ENCODE measurements around the gene USP49.

USP49 gene

GRCh38 chr6:41937472-41937860, 42.3 kb upstream of the USP49 start:
- DNase-seq (ENCODE audit: low read depth in 1 of 2, low spot score in 1 of 2): no peak
- no peak for TF ChIP-seq JUND (IDR thresholded peaks at IDR 0.05; ENCODE audit: low read depth)
- in situ Hi-C loops (cut with HindIII; ENCODE audit: low pct_unique_long_range_greater_than_20kb, low sequenced_read_pairs): no loop called here

GRCh38 chr6:41936073-41936837, 41.1 kb upstream of the USP49 start:
- TF ChIP-seq JUND (IDR thresholded peaks at IDR 0.05; ENCODE audit: low read depth): no peak
- DNase-seq (ENCODE audit: low read depth in 1 of 2, low spot score in 1 of 2): peak; percentile 83 to 90
- in situ Hi-C loops (cut with HindIII; ENCODE audit: low pct_unique_long_range_greater_than_20kb, low sequenced_read_pairs): no loop called here

- DNase-seq (ENCODE audit: low read depth in 1 of 2, low spot score in 1 of 2): no peak
- TF ChIP-seq JUND (IDR thresholded peaks at IDR 0.05; ENCODE audit: low read depth): no peak
- in situ Hi-C loops (cut with HindIII; ENCODE audit: low pct_unique_long_range_greater_than_20kb, low sequenced_read_pairs): no loop called here
These were observed 40.5 kb upstream of the USP49 start for GRCh38 chr6:41935685-41936072.

GRCh38 chr6:41935193-41935574, 40.0 kb upstream of the USP49 start:
- in situ Hi-C loops (cut with HindIII; ENCODE audit: low pct_unique_long_range_greater_than_20kb, low sequenced_read_pairs): no loop called here
- no peak for TF ChIP-seq JUND (IDR thresholded peaks at IDR 0.05; ENCODE audit: low read depth)
- no peak for DNase-seq (ENCODE audit: low read depth in 1 of 2, low spot score in 1 of 2)

GRCh38 chr6:41934278-41935192, 39.4 kb upstream of the USP49 start:
- in situ Hi-C loops (cut with HindIII; ENCODE audit: low pct_unique_long_range_greater_than_20kb, low sequenced_read_pairs): no loop called here
- peak in 1 of 2 experiments; percentile 39 for DNase-seq (ENCODE audit: low read depth in 1 of 2, low spot score in 1 of 2)
- TF ChIP-seq JUND (IDR thresholded peaks at IDR 0.05; ENCODE audit: low read depth): no peak

GRCh38 chr6:41932378-41932777, 37.2 kb upstream of the USP49 start:
- in situ Hi-C loops (cut with HindIII; ENCODE audit: low pct_unique_long_range_greater_than_20kb, low sequenced_read_pairs): no loop called here
- no peak for DNase-seq (ENCODE audit: low read depth in 1 of 2, low spot score in 1 of 2)
- no peak for TF ChIP-seq JUND (IDR thresholded peaks at IDR 0.05; ENCODE audit: low read depth)

GRCh38 chr6:41931792-41932191, 36.6 kb upstream of the USP49 start:
- TF ChIP-seq JUND (IDR thresholded peaks at IDR 0.05; ENCODE audit: low read depth): no peak
- DNase-seq (ENCODE audit: low read depth in 1 of 2, low spot score in 1 of 2): no peak
- in situ Hi-C loops (cut with HindIII; ENCODE audit: low pct_unique_long_range_greater_than_20kb, low sequenced_read_pairs): no loop called here

- DNase-seq (ENCODE audit: low read depth in 1 of 2, low spot score in 1 of 2): no peak
- no peak for TF ChIP-seq JUND (IDR thresholded peaks at IDR 0.05; ENCODE audit: low read depth)
- in situ Hi-C loops (cut with HindIII; ENCODE audit: low pct_unique_long_range_greater_than_20kb, low sequenced_read_pairs): no loop called here
These were observed 34.7 kb upstream of the USP49 start for GRCh38 chr6:41929924-41930323.

- TF ChIP-seq JUND (IDR thresholded peaks at IDR 0.05; ENCODE audit: low read depth): no peak
- in situ Hi-C loops (cut with HindIII; ENCODE audit: low pct_unique_long_range_greater_than_20kb, low sequenced_read_pairs): no loop called here
- no peak for DNase-seq (ENCODE audit: low read depth in 1 of 2, low spot score in 1 of 2)
These were observed 32.1 kb upstream of the USP49 start for GRCh38 chr6:41927253-41927652.

- in situ Hi-C loops (cut with HindIII; ENCODE audit: low pct_unique_long_range_greater_than_20kb, low sequenced_read_pairs): no loop called here
- no peak for TF ChIP-seq JUND (IDR thresholded peaks at IDR 0.05; ENCODE audit: low read depth)
- no peak for DNase-seq (ENCODE audit: low read depth in 1 of 2, low spot score in 1 of 2)
These were observed 27.0 kb upstream of the USP49 start for GRCh38 chr6:41922154-41922553.

- in situ Hi-C loops (cut with HindIII; ENCODE audit: low pct_unique_long_range_greater_than_20kb, low sequenced_read_pairs): no loop called here
- DNase-seq (ENCODE audit: low read depth in 1 of 2, low spot score in 1 of 2): no peak
- no peak for TF ChIP-seq JUND (IDR thresholded peaks at IDR 0.05; ENCODE audit: low read depth)
These were observed 26.5 kb upstream of the USP49 start for GRCh38 chr6:41921712-41921998.

GRCh38 chr6:41920921-41921711, 25.9 kb upstream of the USP49 start, which contains the start of the genes BYSL and MED20:
BYSL (plus strand) TSS chr6:41921499; CDS start chr6:41921563, 64 bp downstream.
MED20 (minus strand) TSS chr6:41921139; CDS start chr6:41921018, 121 bp downstream.
- DNase-seq (ENCODE audit: low read depth in 1 of 2, low spot score in 1 of 2): peak; percentile 93 to 96
- in situ Hi-C loops (cut with HindIII; ENCODE audit: low pct_unique_long_range_greater_than_20kb, low sequenced_read_pairs): no loop called here
- TF ChIP-seq JUND (IDR thresholded peaks at IDR 0.05; ENCODE audit: low read depth): no peak
